ENCODE measurements around the gene AIG1.

DNA sequence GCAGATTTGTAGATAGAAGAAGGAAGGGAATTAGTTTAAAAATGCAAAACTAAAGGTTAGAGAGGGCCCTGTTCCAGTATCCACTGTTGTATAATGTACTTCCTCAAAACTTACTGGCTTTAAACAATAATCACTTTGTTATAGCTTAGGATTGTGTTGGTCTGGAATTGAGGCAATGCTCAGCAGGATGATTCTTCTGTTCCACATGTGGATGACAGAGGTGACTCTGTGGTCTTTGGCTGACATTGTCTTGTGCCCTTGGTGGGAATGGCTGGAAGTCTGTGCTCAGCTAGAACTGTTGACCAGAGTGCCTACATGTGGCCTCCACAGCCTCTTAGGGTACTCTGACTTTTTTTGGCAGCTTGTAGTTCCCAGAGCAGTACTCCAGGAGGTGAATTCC lies 143.4 kb downstream of the AIG1 start:
- TF ChIP-seq POLR2AphosphoS5 (IDR thresholded peaks at IDR 0.05; ENCODE audit: borderline replicate concordance, low read depth, low read length), result no peak
- no peak for TF ChIP-seq EZH2 (IDR thresholded peaks at IDR 0.05)

Data from SK-N-MC (cell line).